Neutrophil (primary cell): ENCODE data around the gene ATOH7.

ENCODE experiments used
- H3K27ac ChIP-seq: fragments of 200-600 bp; sonication (generic); 2 replicates; pipeline ENCODE4 v1.5.1; 2016; ENCODE audit warnings: mild to moderate bottlenecking, moderate library complexity
- H3K27me3 ChIP-seq: fragments of 200-600 bp; sonication (generic); 2 replicates; pipeline ENCODE4 v1.6.0; 2016; ENCODE audit warnings: mild to moderate bottlenecking
- H3K36me3 ChIP-seq: fragments of 200-600 bp; sonication (generic); 2 replicates; pipeline ENCODE4 v1.5.1; 2017
- H3K4me1 ChIP-seq, 2 experiments: fragments of 200-600 bp in 1 of 2; sonication (generic) in 1 of 2; 1 replicate in 1 of 2; 2 replicates in 1 of 2; pipeline versions ENCODE4 v1.5.1 to v1.6.1; 2013 to 2016; ENCODE audit warnings: low read depth in 1 of 2, low read length in 1 of 2, mild to moderate bottlenecking in 1 of 2, moderate library complexity in 1 of 2; ENCODE audit not compliant: control insufficient read depth in 1 of 2, insufficient read depth in 1 of 2
- H3K4me3 ChIP-seq, 2 experiments: fragments of 200-600 bp in 1 of 2; sonication (generic) in 1 of 2; 1 replicate in 1 of 2; 2 replicates in 1 of 2; pipeline ENCODE4 v1.5.1; 2013 to 2016; ENCODE audit warnings: low read depth in 1 of 2, low read length in 1 of 2, mild to moderate bottlenecking in 1 of 2, moderate library complexity in 1 of 2
- H3K9me3 ChIP-seq: fragments of 200-600 bp; sonication (generic); 2 replicates; pipeline ENCODE4 v1.5.1; 2016
- TF ChIP-seq, protein P1 (sequence below): fragments of 200-600 bp; sonication (generic); IDR thresholded peaks from 2 replicates; pipeline ENCODE4 v1.5.1; 2016; ENCODE audit warnings: antibody characterized with exemption

ATOH7 gene

DNA sequence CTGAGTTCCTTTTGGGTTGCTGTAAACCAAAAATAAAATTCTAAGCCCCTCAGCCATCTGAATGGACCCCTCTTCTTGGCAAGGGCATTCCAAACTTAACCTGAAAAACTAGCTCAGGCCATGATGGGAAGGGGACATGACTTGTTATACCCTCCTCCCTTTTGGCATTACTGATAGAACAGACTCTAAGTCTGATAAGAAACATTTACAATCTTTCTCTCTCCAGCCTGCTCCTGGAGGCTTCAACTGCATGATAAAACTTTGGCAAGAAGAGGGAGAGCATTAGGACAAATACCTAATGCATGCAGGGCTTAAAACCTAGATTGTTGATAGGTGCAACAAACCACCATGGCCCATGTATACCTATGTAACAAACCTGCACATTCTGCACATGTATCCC lies 40.9 kb upstream of the ATOH7 start:
- Histone ChIP-seq H3K36me3 (no peaks in the 10 kb centered on the region), H3K9me3 (peaks cover 3% of the 10 kb centered on the region), H3K27me3 (no peaks in the 10 kb centered on the region), H3K4me1 (no peaks in the 10 kb centered on the region), H3K27ac (no peak overlapping the region), H3K4me3 (no peak overlapping the region)
- TF ChIP-seq, protein P1, sequence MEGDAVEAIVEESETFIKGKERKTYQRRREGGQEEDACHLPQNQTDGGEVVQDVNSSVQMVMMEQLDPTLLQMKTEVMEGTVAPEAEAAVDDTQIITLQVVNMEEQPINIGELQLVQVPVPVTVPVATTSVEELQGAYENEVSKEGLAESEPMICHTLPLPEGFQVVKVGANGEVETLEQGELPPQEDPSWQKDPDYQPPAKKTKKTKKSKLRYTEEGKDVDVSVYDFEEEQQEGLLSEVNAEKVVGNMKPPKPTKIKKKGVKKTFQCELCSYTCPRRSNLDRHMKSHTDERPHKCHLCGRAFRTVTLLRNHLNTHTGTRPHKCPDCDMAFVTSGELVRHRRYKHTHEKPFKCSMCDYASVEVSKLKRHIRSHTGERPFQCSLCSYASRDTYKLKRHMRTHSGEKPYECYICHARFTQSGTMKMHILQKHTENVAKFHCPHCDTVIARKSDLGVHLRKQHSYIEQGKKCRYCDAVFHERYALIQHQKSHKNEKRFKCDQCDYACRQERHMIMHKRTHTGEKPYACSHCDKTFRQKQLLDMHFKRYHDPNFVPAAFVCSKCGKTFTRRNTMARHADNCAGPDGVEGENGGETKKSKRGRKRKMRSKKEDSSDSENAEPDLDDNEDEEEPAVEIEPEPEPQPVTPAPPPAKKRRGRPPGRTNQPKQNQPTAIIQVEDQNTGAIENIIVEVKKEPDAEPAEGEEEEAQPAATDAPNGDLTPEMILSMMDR = no peak

DNA sequence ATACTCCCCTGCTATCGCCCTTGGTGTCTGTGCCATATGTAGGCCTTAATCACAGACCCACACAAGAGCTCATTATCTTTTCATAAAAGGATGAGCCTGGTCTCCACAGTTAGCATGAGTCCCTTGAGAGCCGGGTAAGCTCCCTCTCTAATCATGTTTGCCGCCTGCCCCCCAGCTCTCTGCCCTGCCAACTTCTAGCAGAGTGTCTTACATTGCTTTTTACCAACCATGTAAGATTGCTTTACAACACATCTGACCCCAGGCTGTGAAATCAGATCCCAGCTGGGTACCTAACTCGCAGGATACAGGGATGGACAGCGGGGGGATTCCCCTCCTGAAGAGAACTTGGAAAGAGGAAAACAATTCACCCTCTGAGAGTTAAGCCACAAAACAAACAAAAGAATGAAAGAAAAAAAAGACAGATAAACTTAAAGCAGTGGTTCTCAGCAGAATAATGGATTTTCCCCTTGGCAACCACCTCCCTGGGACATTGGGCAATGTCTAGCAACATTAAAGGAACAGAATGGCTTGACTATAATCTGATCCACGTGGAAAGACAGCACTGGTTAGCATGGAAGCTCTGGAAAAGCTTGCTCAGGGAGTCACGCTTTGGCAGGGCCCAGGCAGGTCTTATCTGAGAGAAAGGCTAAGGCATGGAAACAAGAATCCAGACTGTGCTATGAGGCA lies 39.4 kb upstream of the ATOH7 start:
- no peaks in the 10 kb centered on the region for H3K27me3 ChIP-seq
- H3K4me3 ChIP-seq = no peak overlapping the region
- no peaks in the 10 kb centered on the region for H3K9me3 ChIP-seq
- no peak overlapping the region for H3K27ac ChIP-seq
- H3K4me1 ChIP-seq = no peaks in the 10 kb centered on the region
- TF ChIP-seq, protein P1 = no peak
- no peaks in the 10 kb centered on the region for H3K36me3 ChIP-seq

DNA sequence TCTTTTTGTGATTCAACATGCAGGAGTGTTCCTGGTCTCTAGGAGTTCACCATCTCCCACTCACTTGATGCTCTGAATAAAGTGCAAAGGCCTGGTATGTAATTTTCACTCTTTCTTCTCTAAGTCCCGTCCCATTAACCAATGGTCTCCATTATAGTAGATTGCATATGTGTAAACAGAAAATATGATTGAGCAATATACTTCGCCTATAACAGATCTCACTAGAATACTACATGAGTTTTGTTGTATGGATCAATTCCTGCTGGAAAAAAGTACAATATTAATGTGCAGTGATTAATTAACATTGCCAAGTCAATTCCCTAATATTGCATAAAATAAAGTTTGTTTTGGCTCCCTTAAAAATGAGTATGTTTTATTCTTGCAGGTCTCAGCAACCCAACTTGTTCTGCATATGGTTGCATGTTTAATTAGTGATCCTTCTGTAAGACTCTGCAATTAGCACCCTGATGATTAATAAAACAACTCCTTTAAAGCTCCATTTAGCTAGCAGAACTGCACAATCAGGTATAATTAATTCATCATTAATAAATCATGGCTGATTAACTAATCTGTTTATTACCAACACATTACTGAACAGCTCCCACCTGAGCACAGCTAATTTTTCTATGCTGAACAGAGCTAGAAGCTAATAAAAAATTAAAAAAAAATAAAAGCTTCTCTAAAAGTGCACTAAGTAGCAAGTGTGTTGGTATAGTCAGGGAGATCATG lies 37.8 kb upstream of the ATOH7 start:
- no peaks in the 10 kb centered on the region for H3K27me3 ChIP-seq
- no peak overlapping the region for H3K27ac ChIP-seq
- H3K9me3 ChIP-seq = no peaks in the 10 kb centered on the region
- no peaks in the 10 kb centered on the region for H3K36me3 ChIP-seq
- H3K4me3 ChIP-seq = no peak overlapping the region
- TF ChIP-seq, protein P1 = no peak
- H3K4me1 ChIP-seq = no peaks in the 10 kb centered on the region

DNA sequence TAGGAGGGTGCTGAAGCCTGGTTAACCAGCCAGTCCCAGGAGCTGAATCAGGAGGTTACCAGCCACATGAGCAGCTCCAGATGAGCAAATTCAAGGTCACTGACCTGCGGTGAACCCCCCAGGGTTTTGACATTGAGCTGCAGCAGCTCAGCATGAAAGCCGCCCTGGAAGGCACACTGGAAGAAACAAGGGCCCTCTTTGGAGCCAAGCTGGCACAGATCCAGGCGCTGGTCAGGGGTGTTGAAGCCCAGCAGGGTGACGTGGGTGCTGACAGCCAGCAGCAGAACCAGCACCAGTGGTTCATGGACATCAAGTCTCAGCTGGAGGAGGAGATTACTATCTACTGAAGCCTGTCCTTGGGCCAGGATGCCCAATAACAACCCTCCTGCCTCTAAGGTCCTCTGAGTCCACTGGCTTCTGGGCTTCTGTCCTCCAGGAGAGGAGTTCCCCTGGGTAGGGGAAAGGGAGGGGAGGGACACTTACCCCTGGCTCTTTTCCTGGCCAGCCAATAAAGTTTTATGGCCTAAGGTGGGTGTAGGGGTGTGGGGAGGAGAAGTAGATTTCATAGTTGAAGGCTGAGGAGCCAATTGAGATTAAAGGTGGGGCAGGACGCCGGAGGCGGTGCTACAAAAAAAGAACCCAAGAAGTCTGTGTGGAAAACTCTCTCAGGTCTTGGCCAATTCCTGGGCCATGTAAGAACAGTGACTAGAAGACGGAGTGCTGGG lies 29.4 kb upstream of the ATOH7 start:
- Histone ChIP-seq H3K4me3 (no peak overlapping the region), H3K27ac (no peak overlapping the region), H3K27me3 (no peaks in the 10 kb centered on the region), H3K9me3 (no peaks in the 10 kb centered on the region), H3K4me1 (no peaks in the 10 kb centered on the region), H3K36me3 (no peaks in the 10 kb centered on the region)
- TF ChIP-seq, protein P1 = no peak

DNA sequence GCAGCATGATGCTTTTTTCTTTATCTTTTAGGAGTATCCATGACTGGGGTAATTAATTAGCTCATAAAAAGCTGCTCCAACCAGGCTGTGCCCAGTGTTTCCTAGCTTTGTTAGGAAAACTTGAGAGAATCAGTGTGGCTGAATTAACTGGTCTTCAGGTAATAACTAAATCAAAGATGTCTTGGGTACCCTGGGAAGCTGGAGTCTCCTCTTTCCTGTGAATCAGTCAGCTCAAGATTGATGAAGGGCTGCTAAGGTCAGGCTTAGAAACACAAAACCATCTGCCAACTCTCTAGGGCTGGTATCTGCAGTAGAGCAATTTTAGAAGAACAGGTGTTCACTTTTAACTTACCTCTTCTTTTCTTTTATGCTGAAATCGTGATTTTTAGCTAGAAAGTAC lies 21.4 kb upstream of the ATOH7 start:
- Histone ChIP-seq H3K27me3 (no peaks in the 10 kb centered on the region), H3K4me3 (no peak overlapping the region), H3K27ac (no peak overlapping the region), H3K36me3 (no peaks in the 10 kb centered on the region), H3K9me3 (no peaks in the 10 kb centered on the region), H3K4me1 (no peaks in the 10 kb centered on the region)
- TF ChIP-seq, protein P1 = no peak
